Activated CD8-positive, alpha-beta T cell treated with anti-CD3 and anti-CD28 coated beads for 36 hours (primary cell): ENCODE measurements around the gene AMIGO3. TPM values are rescaled to one million over a fixed set of nuclear protein-coding genes. Genes with fewer than 3 reads are reported as not detected.
"Not testable (repeated sequence)": the region's sequence is repeated elsewhere in the genome, so short reads cannot be mapped to it uniquely, and the experiment has no call there.

ENCODE experiments used
- ATAC-seq: fragments of 200-7000 bp; cut with Tn5 transposase; one replicate; pipeline ENCODE4 v1.10.0; 2021; ENCODE audit warnings: mild to moderate bottlenecking, moderate library complexity
- CTCF ChIA-PET: fragments of 350-600 bp; sonication (Branson Sonifier 250); formaldehyde crosslinking; loops from one replicate; lab custom pipeline; 2021; ENCODE audit warnings: antibody characterized with exemption; lab: Charles Lee
- POLR2A ChIA-PET: fragments of 350-600 bp; sonication (Branson Sonifier 250); formaldehyde crosslinking; loops from one replicate; lab custom pipeline; 2021; ENCODE audit warnings: antibody characterized with exemption; lab: Charles Lee
- DNase-seq: peaks from one replicate; pipeline ENCODE4 v3.0.0-alpha.2; 2020
- H3K27ac Mint-ChIP-seq: one replicate; pipeline ENCODE4 v1.8.0; 2021; ENCODE audit warnings: mild to moderate bottlenecking, mixed read lengths
- H3K27me3 Mint-ChIP-seq: one replicate; pipeline ENCODE4 v1.8.0; 2021; ENCODE audit warnings: mixed read lengths
- H3K36me3 Mint-ChIP-seq: one replicate; pipeline ENCODE4 v1.8.0; 2021; ENCODE audit warnings: low read depth, mixed read lengths
- H3K4me1 Mint-ChIP-seq: one replicate; pipeline ENCODE4 v1.8.0; 2021; ENCODE audit warnings: low read depth, mixed read lengths
- H3K4me3 Mint-ChIP-seq: one replicate; pipeline ENCODE4 v1.8.0; 2021; ENCODE audit warnings: mild to moderate bottlenecking, moderate library complexity, mixed read lengths
- H3K9me3 Mint-ChIP-seq: one replicate; pipeline ENCODE4 v1.8.0; 2021; ENCODE audit warnings: mixed read lengths
- intact Hi-C: fragments of 100-400 bp; cut with micrococcal nuclease; formaldehyde crosslinking; loops from one replicate; pipeline ENCODE4 v1.10.0; 2022
- total RNA-seq, 2 experiments: library from RNA; stranded (reverse); gene quantifications; one replicate each; pipeline ENCODE4 v1.2.3, GENCODE V29; 2021
- TF ChIP-seq, protein P1 (sequence below): fragments of 200-600 bp; IDR thresholded peaks from one replicate; pipeline ENCODE4 v1.8.0; 2022; ENCODE audit warnings: antibody characterized with exemption, mild to moderate bottlenecking

Gene AMIGO3
- total RNA-seq, 2 experiments from 2014 or later, result 0.23 TPM; not detected in 1

DNA sequence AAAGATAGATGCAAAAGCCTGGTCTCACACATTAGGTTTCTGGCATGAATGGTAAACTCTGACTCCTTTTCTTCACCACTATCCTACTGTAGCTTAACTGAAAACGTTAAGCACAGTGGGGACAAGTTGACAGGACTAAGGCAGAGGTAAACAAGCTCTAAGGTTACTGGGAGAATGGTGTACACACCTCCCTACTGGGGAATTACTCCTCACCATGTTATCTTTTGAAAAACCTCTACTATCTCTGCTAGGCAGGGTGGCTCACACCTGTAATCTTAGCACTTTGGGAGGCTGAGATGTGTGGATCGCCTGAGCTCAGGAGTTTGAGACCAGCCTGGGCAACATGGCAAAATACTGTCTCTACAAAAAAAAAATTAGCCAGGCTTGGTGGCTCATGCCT is 37.7 kb upstream of the AMIGO3 start:
- DNase-seq (no peak), ATAC-seq (no peak)
- Mint-ChIP-seq H3K27ac (no peak overlapping the region), H3K4me1 (peaks cover 20% of the 10 kb centered on the region), H3K27me3 (no peaks in the 10 kb centered on the region), H3K9me3 (no peaks in the 10 kb centered on the region), H3K4me3 (no peak overlapping the region), H3K36me3 (peaks cover 4% of the 10 kb centered on the region)
- ChIA-PET CTCF (interaction anchor here (1.5 to 1.6 kb wide), 3 partner anchors 46 to 217 kb away, joined by 4 to 8 read pairs (median 5); partner anchors contain the start of gene INKA1), POLR2A (no interaction called here)
- intact Hi-C loops, result no loop called here
- TF ChIP-seq, protein P1, sequence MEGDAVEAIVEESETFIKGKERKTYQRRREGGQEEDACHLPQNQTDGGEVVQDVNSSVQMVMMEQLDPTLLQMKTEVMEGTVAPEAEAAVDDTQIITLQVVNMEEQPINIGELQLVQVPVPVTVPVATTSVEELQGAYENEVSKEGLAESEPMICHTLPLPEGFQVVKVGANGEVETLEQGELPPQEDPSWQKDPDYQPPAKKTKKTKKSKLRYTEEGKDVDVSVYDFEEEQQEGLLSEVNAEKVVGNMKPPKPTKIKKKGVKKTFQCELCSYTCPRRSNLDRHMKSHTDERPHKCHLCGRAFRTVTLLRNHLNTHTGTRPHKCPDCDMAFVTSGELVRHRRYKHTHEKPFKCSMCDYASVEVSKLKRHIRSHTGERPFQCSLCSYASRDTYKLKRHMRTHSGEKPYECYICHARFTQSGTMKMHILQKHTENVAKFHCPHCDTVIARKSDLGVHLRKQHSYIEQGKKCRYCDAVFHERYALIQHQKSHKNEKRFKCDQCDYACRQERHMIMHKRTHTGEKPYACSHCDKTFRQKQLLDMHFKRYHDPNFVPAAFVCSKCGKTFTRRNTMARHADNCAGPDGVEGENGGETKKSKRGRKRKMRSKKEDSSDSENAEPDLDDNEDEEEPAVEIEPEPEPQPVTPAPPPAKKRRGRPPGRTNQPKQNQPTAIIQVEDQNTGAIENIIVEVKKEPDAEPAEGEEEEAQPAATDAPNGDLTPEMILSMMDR, result no peak

DNA sequence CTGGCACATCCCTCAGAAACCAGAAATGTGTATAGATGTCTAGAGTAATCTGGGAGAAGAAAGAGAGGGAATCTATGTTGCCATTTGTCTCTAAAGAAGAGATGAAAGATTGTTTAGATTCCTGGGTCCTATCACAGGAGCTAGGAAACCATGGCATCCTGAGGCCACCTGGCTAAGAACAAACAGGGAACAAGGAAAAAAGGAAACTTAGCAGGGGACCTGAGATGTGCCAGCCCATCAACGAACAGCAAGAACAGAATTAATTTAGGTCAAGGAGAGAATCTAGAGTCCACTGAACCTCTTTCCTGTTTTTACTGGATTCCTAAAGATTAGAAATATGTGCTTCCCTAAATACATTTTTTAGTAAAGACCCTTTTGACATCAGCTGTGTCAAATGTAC is 36.6 kb upstream of the AMIGO3 start:
- Mint-ChIP-seq H3K36me3 (peaks cover 4% of the 10 kb centered on the region), H3K27ac (no peak overlapping the region), H3K27me3 (no peaks in the 10 kb centered on the region), H3K4me1 (peaks cover 20% of the 10 kb centered on the region), H3K4me3 (no peak overlapping the region), H3K9me3 (no peaks in the 10 kb centered on the region)
- TF ChIP-seq, protein P1, result no peak
- ChIA-PET CTCF (interaction anchor here (1.0 to 1.5 kb wide), 2 partner anchors 36 to 83 kb away, joined by 3 to 4 read pairs; partner anchors contain the start of gene AMIGO3), POLR2A (no interaction called here)
- ATAC-seq, result no peak
- DNase-seq, result no peak
- intact Hi-C loops, result no loop called here

DNA sequence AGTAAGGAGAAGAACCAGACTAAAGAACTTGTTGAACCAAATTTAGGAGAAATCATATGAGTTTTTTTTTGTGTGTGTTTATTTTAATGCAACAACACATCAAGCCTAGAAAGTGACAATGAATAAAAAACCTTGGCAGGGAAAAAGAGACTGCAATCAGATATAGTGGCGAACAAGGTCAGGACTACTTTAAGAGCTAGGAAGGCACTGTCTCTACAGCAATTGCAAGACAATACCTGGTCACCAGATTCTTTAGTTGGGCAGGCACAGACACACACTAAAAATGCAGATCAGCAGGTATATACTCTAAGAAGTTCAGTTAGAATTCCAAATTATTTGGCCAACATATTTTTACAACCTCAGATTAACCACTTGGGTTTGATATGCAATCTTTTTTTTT is 35.1 kb upstream of the AMIGO3 start:
- H3K36me3 Mint-ChIP-seq, result peaks cover 4% of the 10 kb centered on the region
- no peak for DNase-seq
- no peaks in the 10 kb centered on the region for H3K9me3 Mint-ChIP-seq
- no peaks in the 10 kb centered on the region for H3K27me3 Mint-ChIP-seq
- no peak overlapping the region for H3K27ac Mint-ChIP-seq
- ChIA-PET CTCF (interaction anchor here (0.6 to 1.5 kb wide), 2 partner anchors 81 to 158 kb away, joined by 3 to 4 read pairs; no protein-coding TSS in a partner anchor), POLR2A (no interaction called here)
- H3K4me1 Mint-ChIP-seq, result peaks cover 20% of the 10 kb centered on the region
- intact Hi-C loops, result no loop called here
- TF ChIP-seq, protein P1, result no peak
- H3K4me3 Mint-ChIP-seq, result no peak overlapping the region
- ATAC-seq, result no peak

DNA sequence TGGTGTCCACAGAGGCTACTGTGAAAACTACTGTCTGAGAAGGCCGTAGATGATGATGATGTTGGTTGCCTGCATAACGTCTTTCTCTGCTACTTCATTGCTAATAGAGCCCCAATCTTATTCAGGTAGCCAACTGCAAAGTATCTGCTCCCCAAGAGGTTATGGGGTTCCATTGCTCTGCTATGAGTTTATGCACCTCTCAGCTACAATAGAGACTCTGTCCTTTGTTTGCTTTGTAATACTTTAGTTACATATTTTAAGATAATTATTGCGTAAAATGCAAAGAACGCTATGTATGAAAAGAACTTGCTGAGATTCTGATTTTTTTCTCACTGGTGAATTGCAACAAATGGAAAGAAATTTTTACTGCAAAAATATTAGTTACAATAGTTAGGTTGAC is 32.0 kb upstream of the AMIGO3 start:
- Mint-ChIP-seq H3K27ac (no peak overlapping the region), H3K27me3 (no peaks in the 10 kb centered on the region)

DNA sequence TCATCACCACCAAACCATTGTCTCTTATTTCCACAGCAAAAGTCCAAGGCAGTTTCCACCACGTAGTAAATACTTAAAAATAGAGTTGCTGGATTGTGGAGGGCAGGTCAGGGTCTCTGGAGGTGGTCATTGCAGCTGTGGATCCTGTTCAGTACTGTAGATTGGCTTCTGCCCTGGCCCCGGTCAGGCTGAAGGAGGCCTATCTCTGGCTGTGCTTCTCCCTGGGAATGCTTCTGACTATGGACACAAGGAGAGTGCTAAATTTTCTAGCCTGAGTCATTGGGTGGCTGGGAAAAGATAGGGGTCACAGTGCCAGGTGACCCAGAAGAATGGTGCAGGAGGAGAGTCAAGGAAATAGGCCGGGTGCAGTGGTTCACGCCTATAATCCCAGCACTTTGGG is 30.6 kb upstream of the AMIGO3 start:
- Mint-ChIP-seq H3K4me3 (no peak overlapping the region), H3K9me3 (no peaks in the 10 kb centered on the region), H3K27ac (no peak overlapping the region), H3K36me3 (peaks cover 11% of the 10 kb centered on the region), H3K4me1 (peaks cover 12% of the 10 kb centered on the region), H3K27me3 (no peaks in the 10 kb centered on the region)
- ChIA-PET POLR2A (no interaction called here), CTCF (no interaction called here)
- DNase-seq, result no peak
- intact Hi-C loops, result no loop called here
- ATAC-seq, result no peak
- TF ChIP-seq, protein P1, result no peak

More for the DNA sequence above, 32.0 kb upstream of the AMIGO3 start:
- intact Hi-C loops, result no loop called here
- DNase-seq, result no peak
- TF ChIP-seq, protein P1, result no peak
- H3K4me1 Mint-ChIP-seq, result peaks cover 17% of the 10 kb centered on the region
- H3K36me3 Mint-ChIP-seq, result peaks cover 9% of the 10 kb centered on the region
- CTCF ChIA-PET, result no interaction called here
- POLR2A ChIA-PET, result no interaction called here
- H3K4me3 Mint-ChIP-seq, result no peak overlapping the region
- H3K9me3 Mint-ChIP-seq, result no peaks in the 10 kb centered on the region
- no peak for ATAC-seq

DNA sequence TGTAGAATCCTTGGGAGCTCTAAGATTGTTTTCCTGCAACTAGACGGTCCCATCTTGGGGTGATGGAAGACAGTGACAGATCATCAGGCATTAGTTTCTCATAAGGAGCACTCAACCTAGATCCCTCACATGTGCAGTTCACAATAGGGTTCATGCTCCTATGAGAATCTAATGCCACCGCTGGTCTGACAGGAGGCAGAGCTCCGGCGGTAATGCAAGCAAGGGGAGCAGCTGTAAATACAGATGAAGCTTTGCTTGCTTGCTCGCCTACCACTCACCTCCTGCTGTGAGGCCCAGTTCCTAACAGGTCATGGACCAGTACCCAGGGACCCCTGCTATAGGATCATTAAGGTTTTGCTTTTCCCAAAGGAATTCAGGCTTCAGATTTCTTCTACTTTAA is 29.4 kb upstream of the AMIGO3 start:
- POLR2A ChIA-PET, result interaction anchor here (0.6 kb wide), 1 partner anchor 184 kb away, joined by 3 read pairs; no protein-coding TSS in a partner anchor

More for the DNA sequence above, 29.4 kb upstream of the AMIGO3 start:
- DNase-seq, intact Hi-C loops, ATAC-seq, H3K27me3 Mint-ChIP-seq, H3K27ac Mint-ChIP-seq, H3K9me3 Mint-ChIP-seq, H3K4me3 Mint-ChIP-seq: not testable (repeated sequence)
- CTCF ChIA-PET, result interaction anchor here (0.8 to 1.6 kb wide), 4 partner anchors 30 to 54 kb away, joined by 3 to 4 read pairs (median 3); no protein-coding TSS in a partner anchor
- Mint-ChIP-seq H3K4me1 (peaks cover 12% of the 10 kb centered on the region), H3K36me3 (peaks cover 12% of the 10 kb centered on the region)
